C4-2B (cell line): ENCODE results near the gene SH3GLB2.

Experiments used
- CTCF ChIP-seq: fragments of 450-650 bp; conservative IDR thresholded peaks from 2 replicates; pipeline ENCODE4 v1.5.1; 2017; ENCODE audit warnings: mild to moderate bottlenecking
- ZFX ChIP-seq: fragments of 450-650 bp; IDR thresholded peaks from 2 replicates; pipeline ENCODE4 v1.6.1; 2017

DNA sequence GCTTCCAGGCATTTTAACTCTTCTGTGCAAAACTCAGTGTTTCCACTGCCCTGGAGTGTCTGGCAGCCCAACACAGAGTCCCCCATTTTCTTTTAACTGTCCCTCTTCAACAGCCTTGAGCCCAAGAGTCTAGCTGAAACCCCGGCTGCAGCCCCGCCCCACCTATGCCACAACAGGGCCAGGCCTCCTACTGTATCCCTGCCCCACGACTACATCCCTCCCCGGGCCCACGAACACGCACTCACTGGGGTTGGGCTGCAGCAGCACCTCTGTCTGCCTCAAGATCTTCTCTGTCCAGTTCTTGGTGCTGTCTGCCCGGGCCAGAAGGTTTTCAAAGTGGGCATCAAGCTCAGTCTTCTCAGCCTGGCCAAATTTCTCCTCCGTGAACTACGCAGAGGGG lies 6.1 kb downstream of the SH3GLB2 start:
- TF ChIP-seq CTCF, result no peak
- TF ChIP-seq ZFX, result no peak
